Measurements from ENCODE around the gene FGF9. TPM values are rescaled to one million over a fixed set of nuclear protein-coding genes. Genes with fewer than 3 reads are reported as not detected.

The FGF9 gene
- total RNA-seq, 2 donors from 2014 or later = 0.07 TPM; not detected in 1

- H3K27me3 Mint-ChIP-seq (ENCODE audit: insufficient read depth) = no peaks in the 10 kb centered on the region
- WGBS, 2 experiments (ENCODE audit: insufficient coverage in 1 of 2, insufficient read length in 1 of 2) = 92% methylated on average over 3 of the region's 3 CpGs; no CpG with 5 or more reads in 1 of the 2 experiments
- Histone ChIP-seq H3K36me3 (ENCODE audit: control insufficient read depth, insufficient read depth, low read length) (no peaks in the 10 kb centered on the region), H3K27ac (ENCODE audit: low read depth, low read length) (no peak overlapping the region), H3K27me3 (ENCODE audit: control insufficient read depth, insufficient read depth, low read length, poor library complexity, severe bottlenecking) (no peaks in the 10 kb centered on the region), H3K4me3 (ENCODE audit: low read length) (no peak overlapping the region), H3K4me1 (ENCODE audit: control insufficient read depth, insufficient read depth, low read length) (no peaks in the 10 kb centered on the region), H3K9ac (ENCODE audit: extremely low read depth, low read length, poor library complexity, severe bottlenecking) (no peak overlapping the region), H3K9me3 (ENCODE audit: control insufficient read depth, low read length) (peaks cover 9% of the 10 kb centered on the region)
- no peak overlapping the region for H3K27ac Mint-ChIP-seq
- TF ChIP-seq CTCF (conservative IDR thresholded peaks at IDR 0.05) = no peak
- H3K4me3 Mint-ChIP-seq = no peak overlapping the region
- H3K4me1 Mint-ChIP-seq = no peaks in the 10 kb centered on the region
- H3K9me3 Mint-ChIP-seq = peaks cover 11% of the 10 kb centered on the region
- no peak for DNase-seq
- H3K36me3 Mint-ChIP-seq (ENCODE audit: low read depth) = no peaks in the 10 kb centered on the region
Measured at GRCh38 chr13:21636656-21637055, 34.2 kb upstream of the FGF9 start.

GRCh38 chr13:21637296-21637695, 33.6 kb upstream of the FGF9 start:
- Mint-ChIP-seq H3K27me3 (ENCODE audit: insufficient read depth) (no peaks in the 10 kb centered on the region), H3K27ac (no peak overlapping the region), H3K36me3 (ENCODE audit: low read depth) (no peaks in the 10 kb centered on the region), H3K4me1 (no peaks in the 10 kb centered on the region), H3K9me3 (peaks cover 4% of the 10 kb centered on the region), H3K4me3 (no peak overlapping the region)
- TF ChIP-seq CTCF (conservative IDR thresholded peaks at IDR 0.05) = no peak
- H3K4me1 ChIP-seq (ENCODE audit: control insufficient read depth, insufficient read depth, low read length) = no peaks in the 10 kb centered on the region
- WGBS, 2 experiments (ENCODE audit: insufficient coverage in 1 of 2, insufficient read length in 1 of 2) = 88 to 92% methylated on average over 6 to 13 of the region's 13 CpGs
- DNase-seq = no peak
- H3K27ac ChIP-seq (ENCODE audit: low read depth, low read length) = no peak overlapping the region
- no peaks in the 10 kb centered on the region for H3K27me3 ChIP-seq (ENCODE audit: control insufficient read depth, insufficient read depth, low read length, poor library complexity, severe bottlenecking)
- H3K36me3 ChIP-seq (ENCODE audit: control insufficient read depth, insufficient read depth, low read length) = no peaks in the 10 kb centered on the region
- H3K4me3 ChIP-seq (ENCODE audit: low read length) = no peak overlapping the region
- no peak overlapping the region for H3K9ac ChIP-seq (ENCODE audit: extremely low read depth, low read length, poor library complexity, severe bottlenecking)
- peaks cover 2% of the 10 kb centered on the region for H3K9me3 ChIP-seq (ENCODE audit: control insufficient read depth, low read length)

GRCh38 chr13:21638319-21639282, 32.3 kb upstream of the FGF9 start:
- no peak overlapping the region for H3K4me3 ChIP-seq (ENCODE audit: low read length)
- 43 to 53% methylated on average over 3 to 5 of the region's 6 CpGs for WGBS, 2 experiments (ENCODE audit: insufficient coverage in 1 of 2, insufficient read length in 1 of 2)
- H3K4me3 Mint-ChIP-seq = no peak overlapping the region
- H3K9me3 ChIP-seq (ENCODE audit: control insufficient read depth, low read length) = no peaks in the 10 kb centered on the region
- H3K27me3 ChIP-seq (ENCODE audit: control insufficient read depth, insufficient read depth, low read length, poor library complexity, severe bottlenecking) = no peaks in the 10 kb centered on the region
- H3K4me1 ChIP-seq (ENCODE audit: control insufficient read depth, insufficient read depth, low read length) = no peaks in the 10 kb centered on the region
- H3K36me3 ChIP-seq (ENCODE audit: control insufficient read depth, insufficient read depth, low read length) = no peaks in the 10 kb centered on the region
- no peak overlapping the region for H3K9ac ChIP-seq (ENCODE audit: extremely low read depth, low read length, poor library complexity, severe bottlenecking)
- no peaks in the 10 kb centered on the region for H3K27me3 Mint-ChIP-seq (ENCODE audit: insufficient read depth)
- peak; percentile 88 for TF ChIP-seq CTCF (conservative IDR thresholded peaks at IDR 0.05)
- H3K27ac ChIP-seq (ENCODE audit: low read depth, low read length) = no peak overlapping the region
- no peaks in the 10 kb centered on the region for H3K36me3 Mint-ChIP-seq (ENCODE audit: low read depth)
- H3K9me3 Mint-ChIP-seq = no peaks in the 10 kb centered on the region
- H3K27ac Mint-ChIP-seq = no peak overlapping the region
- peak; percentile 64 for DNase-seq
- no peaks in the 10 kb centered on the region for H3K4me1 Mint-ChIP-seq
